NCI-H1105 (cell line): ENCODE measurements around the gene HES3.
"Not testable (repeated sequence)": the region's sequence is repeated elsewhere in the genome, so short reads cannot be mapped to it uniquely, and the experiment has no call there.

Experiments used
- DNase-seq: peaks from one replicate; lab custom pipeline; 2025; lab: John Stamatoyannopoulos, UW

The HES3 gene

GRCh38 chr1:6219641-6220040 lies 24.3 kb upstream of the HES3 start:
- not testable (repeated sequence) for DNase-seq

- DNase-seq = no peak
These were observed 23.7 kb upstream of the HES3 start for GRCh38 chr1:6220236-6220635.

DNA sequence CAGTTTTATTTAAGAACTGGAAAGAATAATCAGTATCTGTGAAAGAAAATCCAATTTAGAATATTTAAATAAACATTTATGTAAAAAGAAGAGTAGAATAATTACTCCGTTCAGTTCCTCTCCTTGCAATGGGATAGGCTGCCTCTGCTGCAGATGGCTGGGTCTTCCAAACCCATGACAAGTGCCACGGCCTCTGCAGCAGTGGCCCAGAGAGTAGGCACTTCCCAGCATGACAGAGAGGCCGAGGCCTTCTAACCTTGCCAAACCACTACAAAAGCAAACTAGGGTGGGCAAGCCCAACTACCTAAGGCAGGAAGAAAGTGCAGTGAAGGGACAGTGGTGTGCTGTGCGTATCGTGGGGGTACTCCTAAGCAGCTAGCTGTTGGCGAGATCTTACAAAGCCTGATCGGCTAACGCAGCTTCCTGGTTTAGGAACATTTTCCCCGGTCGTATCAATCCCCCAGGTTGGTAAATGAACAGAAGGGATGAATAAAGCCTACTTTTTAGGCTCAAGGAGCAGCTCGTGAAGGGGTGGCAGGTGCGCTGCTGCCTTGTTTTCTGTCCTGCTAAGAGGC lies 22.7 kb upstream of the HES3 start:
- DNase-seq = no peak

DNA sequence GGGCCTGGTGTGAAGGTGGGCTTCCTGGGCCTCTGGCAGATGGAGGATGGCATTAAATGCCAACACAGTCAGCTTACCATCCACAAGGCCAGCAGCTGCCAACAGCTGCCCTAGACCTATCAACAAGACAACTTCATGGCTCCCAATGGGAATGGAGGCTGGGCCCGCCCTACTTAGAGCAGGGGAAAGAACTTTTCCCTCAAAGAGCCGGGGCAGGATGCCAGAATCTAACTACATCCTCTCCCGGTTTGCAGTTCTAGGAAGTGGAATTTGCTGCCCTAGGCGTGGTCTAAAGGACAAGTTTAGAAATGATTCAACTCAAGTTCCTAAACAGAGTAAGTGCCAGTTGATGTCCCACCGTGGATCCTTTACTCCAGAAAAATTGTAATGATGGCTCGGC lies 21.3 kb upstream of the HES3 start:
- no peak for DNase-seq

- no peak for DNase-seq
These were observed 20.4 kb upstream of the HES3 start for GRCh38 chr1:6223617-6224016.

GRCh38 chr1:6224718-6225117 lies 19.3 kb upstream of the HES3 start:
- no peak for DNase-seq

- no peak for DNase-seq
These were observed 18.3 kb upstream of the HES3 start for GRCh38 chr1:6225651-6226050.

GRCh38 chr1:6233376-6233775 lies 10.6 kb upstream of the HES3 start:
- no peak for DNase-seq

DNA sequence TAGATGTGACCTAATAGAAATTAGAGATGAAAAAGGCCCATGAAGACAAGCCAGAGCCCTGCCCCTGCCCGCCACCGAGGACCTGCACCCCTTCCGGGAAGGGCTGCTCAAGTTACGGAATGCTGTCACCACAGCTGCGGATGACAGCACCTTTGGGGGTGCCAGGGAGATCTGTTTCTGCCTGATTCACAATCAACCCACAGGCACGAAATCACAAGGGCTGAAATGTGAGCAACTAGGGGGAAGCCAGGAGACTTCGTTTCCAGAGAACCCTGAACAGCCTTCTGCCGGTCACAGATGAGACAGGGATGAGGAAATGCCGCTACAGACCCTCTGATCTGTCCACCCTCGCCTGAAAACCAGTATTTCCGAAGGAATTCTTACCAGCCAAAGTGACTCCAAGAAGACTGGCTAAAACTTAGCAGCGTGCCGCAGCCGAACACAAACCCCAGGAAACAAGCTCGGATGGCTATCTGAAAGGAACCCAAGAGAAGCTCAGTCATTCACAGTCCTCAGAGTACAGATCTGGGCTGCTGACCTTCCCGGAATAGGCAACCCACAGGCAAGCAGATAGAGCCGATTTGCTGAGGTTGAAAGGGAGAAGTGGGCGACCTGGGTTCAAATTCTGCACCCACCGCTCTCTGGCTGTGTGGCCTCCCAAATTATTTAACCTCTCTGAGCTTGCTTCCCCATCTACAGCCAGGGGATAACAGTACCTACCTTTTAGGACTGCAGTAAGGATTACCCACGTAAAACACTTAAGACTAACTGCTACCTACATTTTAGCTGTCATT lies 9.3 kb upstream of the HES3 start:
- DNase-seq = no peak

DNA sequence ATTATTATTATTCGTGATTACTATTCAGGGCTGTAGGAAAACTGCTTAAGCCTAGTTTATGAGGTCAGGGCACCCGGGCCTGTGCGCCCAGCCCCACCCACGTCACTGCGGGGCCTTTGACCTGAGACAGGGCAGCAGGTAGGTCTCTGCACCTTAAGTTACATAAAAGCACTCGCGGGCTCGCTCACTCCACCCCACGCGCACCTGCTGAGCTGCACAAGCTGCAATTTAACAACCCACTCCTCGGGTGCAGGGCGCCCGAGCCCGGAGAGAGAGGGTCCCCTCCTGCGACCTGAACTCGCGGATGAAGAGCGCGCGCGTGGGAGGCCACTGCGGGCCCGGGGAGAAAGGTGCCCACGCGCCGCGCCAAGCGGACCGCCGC lies 8.7 kb upstream of the HES3 start:
- DNase-seq = no peak

GRCh38 chr1:6237093-6237492 lies 6.9 kb upstream of the HES3 start:
- DNase-seq = no peak

DNA sequence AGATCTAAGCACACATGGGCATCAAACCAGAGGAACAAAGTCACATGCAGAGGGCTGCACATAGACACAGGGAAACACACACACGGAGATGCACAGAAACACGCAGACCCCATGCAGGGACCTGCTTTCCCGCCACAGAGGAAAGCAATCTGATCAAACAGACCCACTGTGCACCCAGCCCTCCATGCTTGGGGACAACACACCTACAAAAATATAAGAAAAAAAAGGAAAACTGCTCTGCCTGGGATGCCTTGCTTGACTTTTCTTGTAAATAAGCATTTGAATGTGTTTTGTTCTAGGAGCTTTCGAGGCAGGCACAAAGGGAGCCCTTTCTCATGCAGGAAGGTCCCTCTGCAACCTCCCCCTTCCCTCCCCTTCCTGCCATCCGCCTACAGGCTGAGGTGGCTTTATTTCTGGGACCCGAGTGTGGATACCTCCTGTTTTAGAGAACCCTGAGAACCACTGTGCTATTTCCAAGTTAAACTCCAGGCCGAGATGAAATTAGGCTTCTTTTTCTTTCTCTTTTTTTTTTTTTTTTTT lies 4.7 kb upstream of the HES3 start:
- DNase-seq = no peak

- no peak for DNase-seq
These were observed 3.8 kb upstream of the HES3 start for GRCh38 chr1:6239950-6240768.

- no peak for DNase-seq
These were observed 2.7 kb upstream of the HES3 start for GRCh38 chr1:6241107-6241886.

DNA sequence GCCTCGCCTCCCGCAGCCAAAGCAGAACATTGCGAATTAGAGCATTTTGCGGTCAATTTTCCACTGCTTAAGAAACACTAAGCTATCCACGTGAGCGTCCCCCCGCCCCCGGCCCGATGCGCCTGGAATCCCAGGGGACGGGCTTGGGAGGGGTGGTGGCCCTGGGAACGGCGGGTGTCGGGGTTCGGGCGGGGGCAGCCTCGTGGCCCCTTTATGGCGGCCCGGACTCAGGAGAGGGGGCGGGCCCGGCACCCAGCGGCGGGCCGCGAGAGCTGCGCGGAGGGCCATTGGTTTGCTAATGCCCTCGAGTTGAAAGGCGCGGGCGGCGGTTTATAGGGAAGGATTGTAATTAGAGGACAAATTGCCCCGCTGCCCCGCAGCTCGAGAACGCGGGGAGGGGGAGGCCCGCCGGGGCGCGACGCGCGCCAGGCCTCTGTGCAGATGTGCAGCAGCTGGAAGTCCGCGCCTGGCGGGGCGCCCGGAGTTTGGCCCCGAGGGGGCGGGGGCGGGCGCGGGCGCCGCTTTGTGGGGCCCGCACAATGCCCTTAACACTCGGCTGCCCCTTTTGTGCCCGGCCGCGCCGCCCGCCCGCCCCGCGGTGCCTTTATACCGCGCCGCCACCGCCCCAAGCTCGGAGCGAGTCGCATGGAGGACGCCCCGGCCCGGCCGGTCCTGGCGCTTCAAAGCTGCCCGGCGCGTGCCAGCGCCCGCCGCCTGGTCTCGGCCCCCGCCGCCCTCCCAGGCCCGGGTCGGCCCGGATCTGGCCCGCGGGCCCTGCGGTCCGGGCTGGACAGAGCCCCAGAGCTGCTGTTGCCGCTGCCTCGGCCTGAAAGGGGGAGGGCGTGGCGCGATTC lies 1.9 kb upstream of the HES3 start:
- DNase-seq = no peak

DNA sequence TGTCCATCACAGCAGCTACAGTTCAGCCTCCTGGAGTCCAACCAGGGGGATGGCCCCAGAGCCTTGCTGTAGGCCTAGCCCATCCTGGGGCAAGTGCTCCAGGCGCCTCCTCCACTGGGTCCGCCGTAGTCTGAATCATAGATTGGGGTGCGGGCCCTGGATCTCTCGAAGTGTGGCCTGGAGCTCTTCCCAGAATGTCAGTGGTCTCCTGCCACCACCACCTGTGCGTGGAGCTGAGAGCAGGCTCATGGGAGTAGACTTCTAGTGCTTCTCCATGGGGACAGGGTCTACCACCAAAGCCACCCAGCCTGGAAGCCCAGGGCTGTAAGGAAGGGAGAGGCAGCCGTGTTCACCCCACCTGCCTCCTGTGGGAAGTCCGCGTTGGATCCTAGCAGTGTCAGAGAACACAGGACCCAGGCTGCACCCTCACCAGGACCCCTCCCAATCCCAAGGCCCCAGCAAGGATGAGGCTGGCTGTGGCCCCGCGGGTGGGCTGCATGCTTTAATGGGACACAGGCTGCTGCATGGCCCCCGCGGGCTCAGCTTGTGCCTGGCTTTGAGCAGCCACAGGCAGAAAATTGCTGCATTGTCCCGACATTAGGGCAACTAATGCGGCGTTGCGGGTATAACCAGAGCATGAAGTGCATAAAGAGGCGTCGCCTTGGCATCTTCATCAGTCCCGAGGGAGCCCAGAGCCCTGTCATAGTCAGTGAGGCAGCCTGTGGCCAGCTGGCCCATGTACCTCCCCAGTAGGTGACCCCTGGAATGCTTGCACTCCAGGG lies 735 bp upstream of the HES3 start:
- no peak for DNase-seq

DNA sequence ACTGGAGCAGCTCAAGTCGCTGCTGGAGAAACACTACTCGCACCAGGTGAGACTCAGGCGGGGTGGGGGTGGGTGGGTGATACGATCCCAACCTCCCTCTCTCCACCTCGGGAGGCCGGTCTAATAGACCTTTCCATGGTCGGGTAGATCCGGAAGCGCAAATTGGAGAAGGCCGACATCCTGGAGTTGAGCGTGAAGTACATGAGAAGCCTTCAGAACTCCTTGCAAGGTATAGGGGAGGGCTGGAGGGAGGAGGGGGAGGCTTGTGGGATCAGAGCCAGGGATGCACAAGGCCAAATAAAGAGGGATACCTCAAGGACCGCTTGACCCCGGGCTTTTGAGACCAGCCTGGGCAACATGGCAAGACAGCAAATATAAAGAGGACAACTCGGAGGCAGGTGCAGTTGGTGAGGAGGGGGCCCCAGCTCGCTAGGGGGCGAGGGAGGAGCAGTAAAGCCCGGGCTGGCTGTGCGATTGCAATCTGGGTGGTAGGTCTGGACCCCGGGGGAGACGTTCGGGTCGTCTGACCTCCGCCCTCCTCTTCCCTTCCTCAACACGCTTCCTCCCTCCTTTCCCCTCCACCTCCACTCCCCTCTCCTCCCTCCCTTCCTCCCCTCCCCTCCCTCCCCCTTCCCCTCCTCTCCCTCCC lies 546 bp downstream of the HES3 start:
- no peak for DNase-seq

GRCh38 chr1:6245086-6245868 lies 1.3 kb downstream of the HES3 start:
- DNase-seq = peak; percentile 82
